GM21786 (cell line): ENCODE measurements around the gene MGARP.
"Not testable (repeated sequence)": the region's sequence is repeated elsewhere in the genome, so short reads cannot be mapped to it uniquely, and the experiment has no call there.

Experiments used
- ATAC-seq: cut with Tn5 transposase; IDR thresholded peaks from one replicate; pipeline ENCODE4 v1.9.1; 2021; ENCODE audit not compliant: unreplicated experiment

Gene MGARP

GRCh38 chr4:139279760-139280620 is at the start of gene MGARP:
TSS of gene MGARP (minus strand) at chr4:139280225. CDS start at chr4:139280158, 67 bp downstream.
- ATAC-seq: no peak

GRCh38 chr4:139329665-139330200 is 49.7 kb upstream of the MGARP start:
- no peak for ATAC-seq

GRCh38 chr4:139324620-139325019 is 44.6 kb upstream of the MGARP start:
- no peak for ATAC-seq

- not testable (repeated sequence) for ATAC-seq
Observed at GRCh38 chr4:139322541-139322940, 42.5 kb upstream of the MGARP start.

- not testable (repeated sequence) for ATAC-seq
Observed at GRCh38 chr4:139322070-139322469, 42.0 kb upstream of the MGARP start.

- ATAC-seq: no peak
Observed at GRCh38 chr4:139319571-139319970, 39.5 kb upstream of the MGARP start.

- ATAC-seq: no peak
Observed at GRCh38 chr4:139317635-139318034, 37.6 kb upstream of the MGARP start.

GRCh38 chr4:139316733-139317132 is 36.7 kb upstream of the MGARP start:
- no peak for ATAC-seq

GRCh38 chr4:139315221-139315675 is 35.2 kb upstream of the MGARP start:
- peak; percentile 65 for ATAC-seq

- no peak for ATAC-seq
Observed at GRCh38 chr4:139314047-139314800, 34.2 kb upstream of the MGARP start.

GRCh38 chr4:139313414-139313813 is 33.4 kb upstream of the MGARP start:
- not testable (repeated sequence) for ATAC-seq

- ATAC-seq: no peak
Observed at GRCh38 chr4:139312552-139313332, 32.7 kb upstream of the MGARP start.

- ATAC-seq: no peak
Observed at GRCh38 chr4:139311909-139312308, 31.9 kb upstream of the MGARP start.

GRCh38 chr4:139304920-139305319 is 24.9 kb upstream of the MGARP start:
- ATAC-seq: no peak

- peak; percentile 46 for ATAC-seq
Observed at GRCh38 chr4:139301821-139302611, 22.0 kb upstream of the MGARP start, which contains the start of gene NDUFC1. TSS of gene NDUFC1 (minus strand) at chr4:139302477. CDS start at chr4:139295798, 6,679 bp downstream.

GRCh38 chr4:139301113-139301820 is 21.2 kb upstream of the MGARP start, which contains the start of gene NAA15:
TSS of gene NAA15 (plus strand) at chr4:139301505. CDS start at chr4:139301778, 273 bp downstream.
- peak; percentile 79 for ATAC-seq

- ATAC-seq: peak; percentile 1
Observed at GRCh38 chr4:139300431-139301112, 20.5 kb upstream of the MGARP start.

- ATAC-seq: no peak
Observed at GRCh38 chr4:139299536-139299935, 19.5 kb upstream of the MGARP start.

- ATAC-seq: no peak
Observed at GRCh38 chr4:139297001-139297410, 17.0 kb upstream of the MGARP start.
